Caco-2 (cell line): Measurements from ENCODE around the gene MFN1. TPM values are rescaled to one million over a fixed set of nuclear protein-coding genes. Genes with fewer than 3 reads are reported as not detected.

Source experiments
- BruUV-seq: library from RNA; stranded (reverse); fragments of 400-500 nt; replicated peaks from 2 replicates; lab custom pipeline; 2021; lab: Mats Ljungman, UMichigan
- CTCF ChIA-PET: fragments of 300-600 bp; sonication (Branson Sonifier 250); formaldehyde crosslinking; loops from one replicate; lab custom pipeline; 2022; ENCODE audit warnings: antibody characterized with exemption; lab: Charles Lee
- POLR2A ChIA-PET: fragments of 300-600 bp; sonication (Branson Sonifier 250); formaldehyde crosslinking; loops from one replicate; lab custom pipeline; 2022; ENCODE audit warnings: antibody characterized with exemption; lab: Charles Lee
- DNase-seq, 2 experiments: peaks; one replicate each; pipeline versions ENCODE4 v3.0.0 to v3.0.0-alpha.2; 2020 to 2022
- H3K27me3 ChIP-seq: replicated peaks from 2 replicates; pipeline ENCODE4 v1.6.0; 2011; ENCODE audit warnings: low read length; ENCODE audit not compliant: control insufficient read depth, insufficient read depth
- H3K36me3 ChIP-seq: 2 replicates; pipeline ENCODE4 v1.5.1; 2011; ENCODE audit warnings: low read length; ENCODE audit not compliant: control insufficient read depth, insufficient read depth
- H3K4me1 ChIP-seq: fragments of 250-450 bp; sonication (Bioruptor Pico); 2 replicates; pipeline ENCODE4 v1.5.1; 2020; ENCODE audit warnings: mild to moderate bottlenecking
- H3K4me3 ChIP-seq: 2 replicates; pipeline ENCODE4 v1.5.1; 2011; ENCODE audit warnings: low read depth, mild to moderate bottlenecking, control low read depth, low read length
- H3K9me3 ChIP-seq: fragments of 250-450 bp; sonication (Bioruptor Pico); 2 replicates; pipeline ENCODE4 v1.5.1; 2020; ENCODE audit warnings: mild to moderate bottlenecking, moderate library complexity
- H3K27ac Mint-ChIP-seq: one replicate; pipeline ENCODE4 v1.8.0; 2022; ENCODE audit warnings: mixed read lengths; ENCODE audit not compliant: unreplicated experiment
- H3K27me3 Mint-ChIP-seq: one replicate; pipeline ENCODE4 v1.8.0; 2022; ENCODE audit warnings: mixed read lengths; ENCODE audit not compliant: insufficient read depth, unreplicated experiment
- H3K36me3 Mint-ChIP-seq: one replicate; pipeline ENCODE4 v1.8.0; 2022; ENCODE audit warnings: mild to moderate bottlenecking, mixed read lengths; ENCODE audit not compliant: insufficient read depth, unreplicated experiment
- H3K4me1 Mint-ChIP-seq: one replicate; pipeline ENCODE4 v1.8.0; 2022; ENCODE audit warnings: low read depth, mixed read lengths; ENCODE audit not compliant: unreplicated experiment
- H3K4me3 Mint-ChIP-seq: one replicate; pipeline ENCODE4 v1.8.0; 2022; ENCODE audit warnings: mild to moderate bottlenecking, moderate library complexity, mixed read lengths; ENCODE audit not compliant: unreplicated experiment
- H3K9me3 Mint-ChIP-seq: one replicate; pipeline ENCODE4 v1.8.0; 2022; ENCODE audit warnings: mixed read lengths; ENCODE audit not compliant: unreplicated experiment
- CTCF ChIP-seq, 2 experiments: fragments of 200-600 bp in 1 of 2; IDR thresholded peaks; 1 replicate in 1 of 2; 2 replicates in 1 of 2; pipeline versions ENCODE4 v1.5.1 to v1.8.0; 2011 to 2022; ENCODE audit warnings: antibody characterized with exemption in 1 of 2, control low read depth in 1 of 2, inconsistent platforms in 1 of 2, low read depth in 1 of 2, low read length in 1 of 2, mild to moderate bottlenecking in 1 of 2, moderate library complexity in 1 of 2; ENCODE audit not compliant: insufficient read depth in 1 of 2, severe bottlenecking in 1 of 2, unreplicated experiment in 1 of 2
- intact Hi-C: fragments of 100-400 bp; cut with micrococcal nuclease; formaldehyde crosslinking; loops from one replicate; pipeline ENCODE4 v1.10.0; 2022; ENCODE audit not compliant: unreplicated experiment
- total RNA-seq: library from RNA; stranded (reverse); gene quantifications from 2 replicates; pipeline ENCODE4 v1.2.3, GENCODE V29; 2022

The MFN1 gene
- total RNA-seq, 1 experiment from 2014 or later = 53.9 TPM

DNA sequence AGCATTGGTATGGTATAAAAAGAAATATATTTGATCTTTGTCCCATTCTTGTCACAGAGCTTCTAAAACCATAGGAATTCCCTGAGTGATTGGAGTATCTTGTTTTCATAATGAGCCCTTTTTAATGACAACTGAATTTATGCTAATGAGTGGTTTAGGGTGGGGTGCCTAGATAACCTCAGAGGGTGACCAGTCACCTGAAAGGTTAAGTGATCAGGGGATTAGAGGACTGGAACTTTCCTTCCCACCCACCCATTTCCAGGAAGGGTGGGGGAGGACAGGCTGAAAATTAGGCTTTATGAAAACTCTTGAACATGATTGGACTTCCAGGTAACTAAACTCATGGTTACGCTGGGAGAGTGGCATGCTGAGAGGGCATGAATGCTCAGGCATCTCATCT, 8.5 kb downstream of the MFN1 start:
- Histone ChIP-seq H3K4me3 (no peak overlapping the region), H3K4me1 (peaks cover 10% of the 10 kb centered on the region), H3K9me3 (no peaks in the 10 kb centered on the region), H3K27me3 (no peaks in the 10 kb centered on the region), H3K36me3 (no peaks in the 10 kb centered on the region; the same call in 1 of the 2 replicates)
- H3K9me3 Mint-ChIP-seq = no peaks in the 10 kb centered on the region
- intact Hi-C loops = no loop called here
- no peak for TF ChIP-seq CTCF (IDR thresholded peaks at IDR 0.05; ENCODE audit: insufficient read depth in 1 of 2, low read depth in 1 of 2, low read length in 1 of 2, severe bottlenecking in 1 of 2, unreplicated experiment in 1 of 2)
- no TSS peak for BruUV-seq
- no peaks in the 10 kb centered on the region for H3K27me3 Mint-ChIP-seq
- no peak overlapping the region for H3K4me3 Mint-ChIP-seq
- ChIA-PET POLR2A (no interaction called here), CTCF (no interaction called here)
- DNase-seq = no peak
- no peak overlapping the region for H3K27ac Mint-ChIP-seq
- H3K36me3 Mint-ChIP-seq = peaks cover 68% of the 10 kb centered on the region
- H3K4me1 Mint-ChIP-seq = no peaks in the 10 kb centered on the region

DNA sequence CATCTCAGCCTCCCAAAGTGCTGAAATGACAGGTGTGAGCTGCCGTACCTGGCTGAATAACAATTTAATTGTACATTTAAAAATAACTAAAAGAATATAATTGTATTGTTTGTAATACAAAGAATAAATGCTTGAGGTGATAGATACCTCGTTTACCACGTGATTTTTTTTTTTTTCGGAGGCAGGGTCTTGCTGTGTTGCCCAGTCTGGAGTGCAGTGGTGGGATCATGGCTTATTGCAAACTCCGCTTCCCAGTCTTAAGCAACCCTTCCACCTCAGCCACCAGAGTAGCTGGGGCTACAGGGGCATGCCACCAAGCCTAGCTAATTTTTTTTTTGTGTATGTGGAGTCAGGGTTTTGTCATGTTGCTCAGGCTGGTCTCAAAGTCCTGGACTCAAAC, 15.8 kb downstream of the MFN1 start:
- ChIA-PET CTCF (no interaction called here), POLR2A (no interaction called here)

GRCh38 chr3:179369621-179370020, 22.1 kb downstream of the MFN1 start:
- DNase-seq = no peak
- H3K4me3 Mint-ChIP-seq = no peak overlapping the region
- POLR2A ChIA-PET = no interaction called here
- TF ChIP-seq CTCF (IDR thresholded peaks at IDR 0.05; ENCODE audit: insufficient read depth in 1 of 2, low read depth in 1 of 2, low read length in 1 of 2, severe bottlenecking in 1 of 2, unreplicated experiment in 1 of 2) = no peak
- peaks cover 27% of the 10 kb centered on the region for H3K36me3 Mint-ChIP-seq
- no peak overlapping the region for H3K27ac Mint-ChIP-seq
- BruUV-seq = no TSS peak
- Histone ChIP-seq H3K27me3 (no peaks in the 10 kb centered on the region), H3K4me3 (no peak overlapping the region), H3K4me1 (no peaks in the 10 kb centered on the region), H3K36me3 (no peaks in the 10 kb centered on the region; the same call in 1 of the 2 replicates), H3K9me3 (no peaks in the 10 kb centered on the region)
- intact Hi-C loops = no loop called here
- CTCF ChIA-PET = no interaction called here
- no peaks in the 10 kb centered on the region for H3K4me1 Mint-ChIP-seq
- no peaks in the 10 kb centered on the region for H3K9me3 Mint-ChIP-seq
- no peaks in the 10 kb centered on the region for H3K27me3 Mint-ChIP-seq

More for the DNA sequence above, 15.8 kb downstream of the MFN1 start:
- H3K36me3 Mint-ChIP-seq = peaks cover 47% of the 10 kb centered on the region
- Histone ChIP-seq H3K9me3 (no peaks in the 10 kb centered on the region), H3K4me1 (no peaks in the 10 kb centered on the region), H3K27me3 (no peaks in the 10 kb centered on the region), H3K4me3 (no peak overlapping the region), H3K36me3 (no peaks in the 10 kb centered on the region)
- no peaks in the 10 kb centered on the region for H3K27me3 Mint-ChIP-seq
- no peaks in the 10 kb centered on the region for H3K9me3 Mint-ChIP-seq
- intact Hi-C loops = no loop called here
- H3K4me1 Mint-ChIP-seq = no peaks in the 10 kb centered on the region
- no peak overlapping the region for H3K27ac Mint-ChIP-seq
- no TSS peak for BruUV-seq
- DNase-seq = no peak
- no peak for TF ChIP-seq CTCF (IDR thresholded peaks at IDR 0.05; ENCODE audit: insufficient read depth in 1 of 2, low read depth in 1 of 2, low read length in 1 of 2, severe bottlenecking in 1 of 2, unreplicated experiment in 1 of 2)
- H3K4me3 Mint-ChIP-seq = no peak overlapping the region
